Stimulated activated CD8-positive, alpha-beta memory T cell treated with anti-CD3 and anti-CD28 coated beads, Interleukin-15, amount 100 ng/mL, for 4 hours (primary cell): ENCODE measurements around the gene WWOX.

ENCODE experiments used
- DNase-seq, 2 donors: peaks; one replicate each; pipeline ENCODE4 v3.0.0-alpha.2; 2020; ENCODE audit warnings: low read depth in 2 of 2

Gene WWOX

DNA sequence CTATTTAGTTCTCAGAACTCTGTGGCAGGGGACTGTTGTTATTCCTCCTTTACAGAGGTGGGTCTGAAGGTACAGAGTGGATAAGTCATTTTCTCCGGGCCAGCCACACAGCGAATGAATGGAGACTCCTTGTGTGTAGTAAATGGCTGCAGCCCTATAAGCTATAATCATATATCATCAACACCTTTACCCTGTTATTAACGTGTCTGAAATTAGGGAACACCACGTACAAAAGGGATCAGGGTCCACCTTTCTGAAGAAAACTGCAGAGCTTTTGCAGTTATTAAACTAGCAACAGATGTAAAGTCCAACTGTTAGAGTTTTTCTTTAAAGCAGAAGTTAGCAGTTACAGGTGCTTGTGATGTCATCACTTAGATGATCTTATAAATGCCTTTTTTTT lies 804.4 kb downstream of the WWOX start:
- DNase-seq = no peak

GRCh38 chr16:78906135-78906534 lies 806.7 kb downstream of the WWOX start:
- no peak for DNase-seq

DNA sequence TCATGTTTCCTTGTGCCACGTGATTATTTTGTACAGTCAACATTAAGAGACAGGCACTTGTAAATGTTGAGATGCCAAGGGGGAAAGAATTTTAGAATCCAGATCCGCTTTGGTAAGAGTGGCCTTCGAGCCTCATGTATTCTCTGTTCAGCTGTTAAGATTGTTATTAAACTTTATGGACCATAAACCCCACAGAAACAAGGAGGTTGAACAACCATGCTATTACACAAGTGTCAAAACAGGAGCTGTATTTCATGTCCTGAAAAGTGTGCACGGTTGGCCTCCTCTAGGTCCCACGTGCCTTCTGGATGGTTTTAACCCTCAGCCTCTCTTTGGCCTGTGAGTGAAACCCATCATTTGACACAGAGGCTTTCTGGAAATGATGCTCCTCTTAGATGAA lies 809.8 kb downstream of the WWOX start:
- no peak for DNase-seq

DNA sequence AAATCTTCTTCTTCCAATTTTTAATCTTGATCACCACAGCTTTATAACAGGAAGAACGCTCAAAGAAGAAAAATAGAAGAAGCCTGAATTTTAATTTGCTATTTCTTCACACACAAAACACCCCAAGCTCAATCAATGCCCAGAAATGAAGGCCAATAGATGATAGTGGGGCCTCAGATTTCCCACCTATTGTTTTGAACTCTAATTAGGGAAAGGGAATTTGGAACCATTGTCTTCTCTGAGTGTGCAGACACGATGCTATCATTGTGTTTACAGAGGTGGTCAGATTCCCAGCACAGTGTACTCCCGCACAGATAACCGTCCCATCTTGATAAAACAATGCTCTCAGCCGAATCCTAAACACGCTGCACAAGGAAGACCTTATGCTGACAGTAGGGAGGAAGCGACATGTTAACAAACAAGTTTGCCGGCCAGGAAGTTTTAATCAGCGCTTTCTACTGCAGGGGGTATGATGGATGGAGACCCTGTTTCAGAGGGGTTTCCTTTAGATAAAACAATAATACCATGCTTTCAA lies 816.4 kb downstream of the WWOX start:
- no peak for DNase-seq

DNA sequence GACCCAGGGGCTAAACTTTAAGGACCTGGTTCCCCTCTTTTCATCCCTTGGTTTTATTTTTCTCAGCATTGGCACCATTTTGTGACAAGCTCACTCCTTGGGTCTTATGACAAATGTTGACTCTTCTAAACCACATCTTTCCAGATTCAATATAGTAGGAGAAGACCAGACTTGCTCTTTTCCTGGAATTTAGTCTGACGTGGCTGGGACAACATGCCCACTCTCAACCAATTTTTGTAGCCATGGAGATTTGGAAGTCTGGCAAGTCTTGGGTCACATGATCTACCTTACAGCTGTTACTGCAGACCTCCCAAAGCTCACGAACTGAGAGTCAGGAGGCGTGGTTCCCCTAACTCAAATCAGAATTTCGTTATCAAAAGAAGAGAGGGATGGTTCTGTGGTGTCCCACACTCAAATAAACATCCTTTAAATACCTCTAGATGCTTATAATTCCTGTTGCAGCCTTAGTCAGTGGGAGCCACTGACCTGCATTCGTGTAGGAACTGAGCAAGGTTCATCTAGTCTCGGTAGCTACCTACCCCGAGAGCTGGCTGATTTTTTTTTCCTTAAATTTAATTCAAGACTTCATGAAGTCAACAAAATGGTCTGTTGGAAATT lies 817.6 kb downstream of the WWOX start:
- no peak for DNase-seq

DNA sequence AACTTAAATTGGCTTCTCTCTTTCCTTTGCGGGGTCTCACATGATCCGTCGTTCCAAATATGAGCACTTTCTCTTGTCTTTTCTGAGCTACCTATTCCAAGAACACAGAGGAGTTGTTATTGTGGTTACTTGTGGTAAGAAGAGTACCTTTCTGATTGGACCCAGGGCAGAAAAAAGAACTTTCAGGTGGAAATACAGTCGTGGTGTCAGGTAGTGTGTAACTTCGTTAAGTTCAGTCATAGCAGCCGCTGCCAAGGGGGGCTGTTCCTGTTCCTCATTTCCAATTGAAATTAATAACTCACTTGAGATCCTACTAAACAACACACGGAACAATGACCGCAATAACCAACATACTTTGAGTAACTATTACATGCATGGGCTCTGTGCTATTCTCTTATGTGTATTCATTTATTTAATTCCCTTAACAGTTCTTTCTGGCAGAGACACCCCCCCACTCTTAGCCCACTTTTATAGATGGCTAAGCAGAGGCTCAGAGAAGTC lies 819.4 kb downstream of the WWOX start:
- DNase-seq = no peak

DNA sequence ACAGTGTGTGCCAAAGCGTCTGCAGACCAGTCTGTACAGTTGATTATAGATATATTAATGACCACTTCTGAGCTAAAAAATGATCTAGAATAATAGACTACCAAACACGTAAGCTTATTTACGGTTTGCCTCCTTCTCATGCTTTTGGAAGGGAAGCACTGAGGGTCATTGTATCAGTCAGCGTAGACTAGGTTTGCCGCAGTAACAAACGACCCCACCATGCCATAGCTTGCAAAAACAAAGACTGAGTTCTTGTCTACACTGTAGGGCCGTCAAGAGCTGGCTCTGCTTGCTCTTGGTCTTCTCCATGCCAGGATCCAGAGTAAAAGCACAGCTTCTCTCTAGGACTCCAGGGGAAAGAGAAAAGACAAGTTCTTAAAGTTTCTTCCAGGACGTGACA lies 820.4 kb downstream of the WWOX start:
- DNase-seq = no peak

- DNase-seq = no peak
Measured at GRCh38 chr16:78920621-78921020, 821.2 kb downstream of the WWOX start.

- DNase-seq = no peak
Measured at GRCh38 chr16:78925083-78925767, 825.8 kb downstream of the WWOX start.

DNA sequence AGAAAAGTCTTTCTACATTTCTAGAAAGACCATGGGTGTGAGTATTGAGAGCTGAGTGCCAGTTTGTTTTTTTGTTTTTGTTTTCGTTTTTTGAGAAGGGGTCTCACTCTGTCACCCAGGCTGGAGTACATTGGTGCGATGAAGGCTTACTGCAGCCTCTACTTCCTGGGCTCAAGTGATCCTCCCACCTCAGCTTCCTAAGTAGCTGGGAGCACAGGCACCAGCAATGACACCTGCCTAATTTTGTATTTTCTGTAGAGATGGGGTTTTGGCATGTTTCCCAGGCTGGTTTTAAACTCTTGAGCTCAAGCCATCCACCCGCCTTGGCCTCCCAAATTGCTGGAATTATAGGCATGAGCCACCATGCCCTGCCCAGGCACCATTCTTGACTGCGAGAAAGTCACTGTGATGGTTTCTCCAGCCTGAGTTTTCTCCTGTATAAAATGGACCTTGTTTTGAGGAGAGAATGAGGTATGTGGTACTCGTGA lies 827.3 kb downstream of the WWOX start:
- no peak for DNase-seq

- DNase-seq = no peak
Measured at GRCh38 chr16:78927766-78928165, 828.3 kb downstream of the WWOX start.

DNA sequence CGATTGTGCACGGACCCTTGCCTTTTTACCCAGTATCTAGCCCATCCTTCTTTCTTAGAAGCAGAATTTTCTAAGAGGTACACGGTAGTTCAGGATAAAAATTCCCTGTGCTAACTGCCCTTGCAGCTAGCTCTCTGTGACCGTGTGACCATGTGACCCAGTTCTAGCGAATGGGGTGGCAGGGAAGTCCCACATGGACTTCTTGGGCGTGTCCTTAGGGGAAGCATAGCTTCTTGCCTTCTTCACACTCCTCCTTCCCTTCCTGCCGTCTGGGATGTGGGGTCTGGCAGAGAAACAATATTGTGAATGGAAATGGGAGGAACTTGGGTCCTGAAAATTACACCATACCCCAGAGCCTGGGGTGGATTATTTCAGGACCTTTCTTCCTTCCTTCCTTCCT lies 830.4 kb downstream of the WWOX start:
- DNase-seq = no peak

- DNase-seq = no peak
Measured at GRCh38 chr16:78930561-78930960, 831.1 kb downstream of the WWOX start.

- DNase-seq = no peak
Measured at GRCh38 chr16:78931267-78931666, 831.8 kb downstream of the WWOX start.

- no peak for DNase-seq
Measured at GRCh38 chr16:78931678-78932077, 832.2 kb downstream of the WWOX start.

GRCh38 chr16:78932355-78932943 lies 833.0 kb downstream of the WWOX start:
- no peak for DNase-seq

GRCh38 chr16:78936060-78936459 lies 836.6 kb downstream of the WWOX start:
- DNase-seq = no peak

GRCh38 chr16:78939597-78939996 lies 840.1 kb downstream of the WWOX start:
- DNase-seq = no peak

- DNase-seq = no peak
Measured at GRCh38 chr16:78942625-78943245, 843.3 kb downstream of the WWOX start.

DNA sequence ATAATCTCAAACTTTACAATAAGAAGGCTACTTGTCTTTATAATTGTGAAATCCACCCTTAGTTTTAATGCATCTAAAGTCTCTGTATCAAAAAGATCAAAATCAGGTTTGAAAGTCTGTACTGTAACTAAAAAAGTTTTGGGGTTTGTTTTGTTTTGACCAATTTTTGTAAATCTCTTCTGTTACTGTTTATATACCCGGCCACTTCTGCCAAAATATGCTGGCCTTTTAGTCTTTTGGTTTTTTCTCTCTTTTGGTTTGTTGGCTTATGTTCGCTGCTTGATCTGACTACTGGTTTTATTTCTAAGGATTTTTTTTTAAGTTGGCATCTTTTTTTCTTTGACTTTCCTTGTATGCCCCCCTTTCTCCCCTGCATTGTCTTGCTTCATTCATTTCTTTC lies 845.9 kb downstream of the WWOX start:
- no peak for DNase-seq

DNA sequence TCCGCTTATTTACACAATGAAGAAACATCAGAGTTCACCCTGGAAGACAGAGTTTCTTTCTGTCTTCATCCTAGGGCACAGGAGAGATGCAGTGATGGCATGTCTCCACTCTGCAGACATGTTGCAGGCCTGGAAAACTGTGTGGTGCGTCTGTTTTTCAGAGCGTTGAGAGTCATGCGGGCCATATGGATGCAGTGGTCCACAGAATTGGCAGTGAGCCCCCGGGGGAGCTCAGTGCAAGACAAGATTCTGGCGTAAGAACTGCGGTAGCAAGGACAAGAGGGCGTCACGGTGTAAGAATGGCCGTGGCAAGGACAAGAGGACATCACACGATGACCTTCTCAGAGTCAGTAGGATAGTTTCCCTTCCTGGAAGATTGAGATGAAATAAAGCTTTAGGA lies 847.1 kb downstream of the WWOX start:
- no peak for DNase-seq

- DNase-seq = no peak
Measured at GRCh38 chr16:78950768-78951167, 851.3 kb downstream of the WWOX start.
